MM.1S (cell line): ENCODE results near the gene MMP7.

Experiments used
- EZH2 ChIP-seq: fragments of 300-600 bp; sonication (generic); optimal IDR thresholded peaks from 2 replicates; pipeline ENCODE3; 2017; ENCODE audit warnings: low read depth, mild to moderate bottlenecking, antibody characterized with exemption, low read length, mixed read lengths
- TF ChIP-seq, protein P1 (sequence below): fragments of 300-600 bp; sonication (generic); IDR thresholded peaks from 2 replicates; pipeline ENCODE4 v1.5.1; 2016; ENCODE audit warnings: antibody characterized with exemption, low read length, mixed read lengths

DNA sequence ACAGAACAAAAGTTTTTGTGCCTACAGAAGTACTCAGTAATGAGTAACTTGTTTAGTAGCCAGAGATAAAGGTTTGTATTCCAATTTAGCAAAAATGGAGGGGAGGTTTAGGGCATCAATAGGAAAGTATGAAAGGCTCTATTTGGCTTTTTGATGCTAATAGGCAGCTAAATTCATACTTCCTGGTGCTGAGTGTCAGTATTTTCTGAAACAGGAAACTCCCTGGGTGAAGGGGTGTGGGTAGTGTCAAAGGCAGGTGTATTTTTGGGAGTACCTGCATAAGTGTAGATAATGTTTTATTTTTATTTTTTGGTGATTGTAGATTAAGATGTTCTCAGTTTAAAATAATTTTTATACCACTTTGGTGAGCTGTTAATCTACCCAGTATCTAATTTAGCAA is 29.3 kb upstream of the MMP7 start:
- TF ChIP-seq, protein P1, sequence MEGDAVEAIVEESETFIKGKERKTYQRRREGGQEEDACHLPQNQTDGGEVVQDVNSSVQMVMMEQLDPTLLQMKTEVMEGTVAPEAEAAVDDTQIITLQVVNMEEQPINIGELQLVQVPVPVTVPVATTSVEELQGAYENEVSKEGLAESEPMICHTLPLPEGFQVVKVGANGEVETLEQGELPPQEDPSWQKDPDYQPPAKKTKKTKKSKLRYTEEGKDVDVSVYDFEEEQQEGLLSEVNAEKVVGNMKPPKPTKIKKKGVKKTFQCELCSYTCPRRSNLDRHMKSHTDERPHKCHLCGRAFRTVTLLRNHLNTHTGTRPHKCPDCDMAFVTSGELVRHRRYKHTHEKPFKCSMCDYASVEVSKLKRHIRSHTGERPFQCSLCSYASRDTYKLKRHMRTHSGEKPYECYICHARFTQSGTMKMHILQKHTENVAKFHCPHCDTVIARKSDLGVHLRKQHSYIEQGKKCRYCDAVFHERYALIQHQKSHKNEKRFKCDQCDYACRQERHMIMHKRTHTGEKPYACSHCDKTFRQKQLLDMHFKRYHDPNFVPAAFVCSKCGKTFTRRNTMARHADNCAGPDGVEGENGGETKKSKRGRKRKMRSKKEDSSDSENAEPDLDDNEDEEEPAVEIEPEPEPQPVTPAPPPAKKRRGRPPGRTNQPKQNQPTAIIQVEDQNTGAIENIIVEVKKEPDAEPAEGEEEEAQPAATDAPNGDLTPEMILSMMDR, result no peak
- TF ChIP-seq EZH2, result no peak
